Lower lobe of right lung (tissue), 2 donors: ENCODE results near the gene POFUT1. TPM values are rescaled to one million over a fixed set of nuclear protein-coding genes. Genes with fewer than 3 reads are reported as not detected.

Source experiments
- ATAC-seq, 2 donors: fragments of 200-7000 bp; cut with Tn5 transposase; one replicate each; pipeline ENCODE4 v1.9.1; 2020 to 2022; ENCODE audit warnings: mild to moderate bottlenecking in 2 of 2, moderate library complexity in 2 of 2
- DNase-seq: peaks from one replicate; pipeline ENCODE4 v3.0.0-alpha.2; 2020
- H3K27ac ChIP-seq: fragments of 200-600 bp; one replicate; pipeline ENCODE4 v1.8.0; 2022
- H3K27me3 ChIP-seq: fragments of 200-600 bp; one replicate; pipeline ENCODE4 v1.8.0; 2022; ENCODE audit warnings: low read depth
- H3K36me3 ChIP-seq: fragments of 200-600 bp; one replicate; pipeline ENCODE4 v1.8.0; 2022; ENCODE audit warnings: mild to moderate bottlenecking
- H3K4me1 ChIP-seq: fragments of 200-600 bp; one replicate; pipeline ENCODE4 v1.8.0; 2022
- H3K4me3 ChIP-seq: fragments of 200-600 bp; one replicate; pipeline ENCODE4 v1.8.0; 2022; ENCODE audit warnings: mild to moderate bottlenecking
- H3K9me3 ChIP-seq: fragments of 200-600 bp; one replicate; pipeline ENCODE4 v1.8.0; 2022
- CTCF ChIP-seq: fragments of 200-600 bp; IDR thresholded peaks from one replicate; pipeline ENCODE4 v1.8.0; 2022; ENCODE audit warnings: antibody characterized with exemption, mild to moderate bottlenecking
- intact Hi-C: fragments of 100-400 bp; cut with DNase I; formaldehyde crosslinking; loops from one replicate; pipeline ENCODE4 v1.11.0; 2022
- total RNA-seq: library from RNA; stranded (reverse); fragmentation: NEBNext Ultra II Directional; extraction: Animal tissue kit (Norgen Biotek cat#: 25700); gene quantifications from one replicate; pipeline ENCODE4 v1.2.1, GENCODE V29; 2021
- donor health status: DM: no; HTN: yes; CAD: no; lungs with severe emphysema.

Gene POFUT1
- total RNA-seq, 1 donor from 2014 or later, result 26.1 TPM

GRCh38 chr20:32234135-32234808, 26.6 kb downstream of the POFUT1 start:
- DNase-seq, result no peak

GRCh38 chr20:32235331-32236047, 27.8 kb downstream of the POFUT1 start:
- intact Hi-C loops, result no loop called here
- Histone ChIP-seq H3K36me3 (peaks cover 58% of the 10 kb centered on the region), H3K27me3 (no peaks in the 10 kb centered on the region), H3K4me3 (no peak overlapping the region), H3K4me1 (peaks cover 27% of the 10 kb centered on the region), H3K27ac (no peak overlapping the region), H3K9me3 (no peaks in the 10 kb centered on the region)
- TF ChIP-seq CTCF, result no peak
- ATAC-seq (no peak), DNase-seq (no peak)

More at GRCh38 chr20:32234135-32234808, 26.6 kb downstream of the POFUT1 start:
- H3K9me3 ChIP-seq, result no peaks in the 10 kb centered on the region
- H3K36me3 ChIP-seq, result peaks cover 66% of the 10 kb centered on the region
- H3K27me3 ChIP-seq, result no peaks in the 10 kb centered on the region
- peaks cover 27% of the 10 kb centered on the region for H3K4me1 ChIP-seq
- no peak for TF ChIP-seq CTCF
- intact Hi-C loops, result no loop called here
- peak; percentile 33 to 47 for ATAC-seq
- no peak overlapping the region for H3K4me3 ChIP-seq
- no peak overlapping the region for H3K27ac ChIP-seq

- Histone ChIP-seq H3K9me3 (no peaks in the 10 kb centered on the region), H3K4me1 (peaks cover 27% of the 10 kb centered on the region), H3K36me3 (peaks cover 52% of the 10 kb centered on the region), H3K4me3 (no peak overlapping the region), H3K27ac (no peak overlapping the region), H3K27me3 (no peaks in the 10 kb centered on the region)
- DNase-seq (no peak), ATAC-seq (no peak)
- intact Hi-C loops, result no loop called here
- no peak for TF ChIP-seq CTCF
These were observed 28.4 kb downstream of the POFUT1 start for GRCh38 chr20:32236048-32236533.

GRCh38 chr20:32236819-32237218, 29.1 kb downstream of the POFUT1 start:
- no peaks in the 10 kb centered on the region for H3K9me3 ChIP-seq
- DNase-seq, result no peak
- H3K36me3 ChIP-seq, result peaks cover 45% of the 10 kb centered on the region
- intact Hi-C loops, result no loop called here
- H3K27ac ChIP-seq, result no peak overlapping the region
- TF ChIP-seq CTCF, result no peak
- H3K27me3 ChIP-seq, result no peaks in the 10 kb centered on the region
- no peak overlapping the region for H3K4me3 ChIP-seq
- ATAC-seq, result no peak
- peaks cover 24% of the 10 kb centered on the region for H3K4me1 ChIP-seq

- Histone ChIP-seq H3K4me1 (peaks cover 18% of the 10 kb centered on the region), H3K36me3 (peaks cover 41% of the 10 kb centered on the region), H3K9me3 (no peaks in the 10 kb centered on the region), H3K27ac (no peak overlapping the region), H3K4me3 (no peak overlapping the region), H3K27me3 (no peaks in the 10 kb centered on the region)
- intact Hi-C loops, result no loop called here
- no peak for TF ChIP-seq CTCF
- no peak for DNase-seq
- ATAC-seq, result no peak
These were observed 29.7 kb downstream of the POFUT1 start for GRCh38 chr20:32237419-32237818.
